Suprapubic skin (tissue), 4 donors: ENCODE results near the gene C10orf67. TPM values are rescaled to one million over a fixed set of nuclear protein-coding genes. Genes with fewer than 3 reads are reported as not detected.

Source experiments
- DNase-seq, 2 donors: peaks; one replicate each; pipeline ENCODE4 v3.0.0-alpha.2; 2019; ENCODE audit warnings: low spot score in 2 of 2
- H3K27ac ChIP-seq: fragments of 200-600 bp; sonication (generic); one replicate; pipeline ENCODE4 v1.5.1; 2019
- H3K27me3 ChIP-seq: fragments of 200-600 bp; sonication (generic); one replicate; pipeline ENCODE4 v1.5.1; 2019
- H3K36me3 ChIP-seq: fragments of 200-600 bp; sonication (generic); one replicate; pipeline ENCODE4 v1.5.1; 2019
- H3K4me1 ChIP-seq: fragments of 200-600 bp; sonication (generic); one replicate; pipeline ENCODE4 v1.5.1; 2019
- H3K4me3 ChIP-seq: fragments of 200-600 bp; sonication (generic); one replicate; pipeline ENCODE4 v1.5.1; 2019; ENCODE audit warnings: mild to moderate bottlenecking
- H3K9me3 ChIP-seq: fragments of 200-600 bp; sonication (generic); one replicate; pipeline ENCODE4 v1.5.1; 2019
- CTCF ChIP-seq, 2 donors: fragments of 200-600 bp in 1 of 2; fragments of 450-650 bp in 1 of 2; sonication (generic) in 1 of 2; IDR thresholded peaks; one replicate each; pipeline ENCODE4 v1.5.1; 2016 to 2019; ENCODE audit warnings: antibody characterized with exemption in 2 of 2, mild to moderate bottlenecking in 1 of 2, moderate library complexity in 1 of 2
- EP300 ChIP-seq: sonication (generic); formaldehyde crosslinking; IDR thresholded peaks from one replicate; pipeline ENCODE4 v1.6.1; 2017; ENCODE audit warnings: antibody characterized with exemption
- POLR2A ChIP-seq, 2 donors: fragments of 450-650 bp; IDR thresholded peaks; one replicate each; pipeline ENCODE4 v1.6.1; 2017; ENCODE audit warnings: antibody characterized with exemption in 2 of 2, mild to moderate bottlenecking in 2 of 2, moderate library complexity in 2 of 2
- POLR2AphosphoS5 ChIP-seq, 3 donors: sonication (generic); formaldehyde crosslinking; IDR thresholded peaks; one replicate each; pipeline ENCODE4 v1.6.1; 2017; ENCODE audit warnings: antibody characterized with exemption in 3 of 3
- WGBS: methylation state at CpG from one replicate; pipeline ENCODE4 v1.1.5; 2018; 5-methylcytosine and 5-hydroxymethylcytosine counted together
- total RNA-seq, 4 donors: library from RNA; depleted of rRNA; stranded (reverse); fragments of >200 nt; gene quantifications; one replicate each; pipeline ENCODE4 v1.1.0, GENCODE V29; 2016

The C10orf67 gene
- total RNA-seq, 4 donors from 2014 or later, result 0.93 to 1.5 (median 1.5) TPM

GRCh38 chr10:23318359-23318758 is 26.2 kb downstream of the C10orf67 start:
- no peaks in the 10 kb centered on the region for H3K9me3 ChIP-seq
- no peaks in the 10 kb centered on the region for H3K36me3 ChIP-seq
- no peaks in the 10 kb centered on the region for H3K27me3 ChIP-seq
- TF ChIP-seq POLR2AphosphoS5 (IDR thresholded peaks at IDR 0.05), result no peak
- no peak for TF ChIP-seq CTCF (IDR thresholded peaks at IDR 0.05)
- no peak for TF ChIP-seq EP300
- no peak for TF ChIP-seq POLR2A (IDR thresholded peaks at IDR 0.05)
- H3K4me3 ChIP-seq, result no peak overlapping the region
- no peak for DNase-seq
- H3K4me1 ChIP-seq, result no peaks in the 10 kb centered on the region
- WGBS, result 65% methylated on average over 3 of the region's 3 CpGs
- no peak overlapping the region for H3K27ac ChIP-seq

- TF ChIP-seq CTCF (IDR thresholded peaks at IDR 0.05) (no peak), POLR2AphosphoS5 (IDR thresholded peaks at IDR 0.05) (no peak), EP300 (no peak), POLR2A (IDR thresholded peaks at IDR 0.05) (no peak)
- Histone ChIP-seq H3K4me1 (no peaks in the 10 kb centered on the region), H3K9me3 (no peaks in the 10 kb centered on the region), H3K27ac (no peak overlapping the region), H3K36me3 (no peaks in the 10 kb centered on the region), H3K4me3 (no peak overlapping the region), H3K27me3 (no peaks in the 10 kb centered on the region)
- no peak for DNase-seq
- 89% methylated on average over 3 of the region's 3 CpGs for WGBS
These were observed 27.2 kb downstream of the C10orf67 start for GRCh38 chr10:23317416-23317815.

- DNase-seq, result no peak
- TF ChIP-seq POLR2A (IDR thresholded peaks at IDR 0.05), result no peak
- TF ChIP-seq POLR2AphosphoS5 (IDR thresholded peaks at IDR 0.05), result no peak
- TF ChIP-seq EP300, result no peak
- TF ChIP-seq CTCF (IDR thresholded peaks at IDR 0.05), result no peak
- no peaks in the 10 kb centered on the region for H3K27me3 ChIP-seq
- no peaks in the 10 kb centered on the region for H3K4me1 ChIP-seq
- no peaks in the 10 kb centered on the region for H3K9me3 ChIP-seq
- no peak overlapping the region for H3K27ac ChIP-seq
- 80% methylated on average over 6 of the region's 6 CpGs for WGBS
- no peak overlapping the region for H3K4me3 ChIP-seq
- no peaks in the 10 kb centered on the region for H3K36me3 ChIP-seq
These were observed 28.2 kb downstream of the C10orf67 start for GRCh38 chr10:23316406-23316805.

- DNase-seq, result no peak
- Histone ChIP-seq H3K27ac (no peak overlapping the region), H3K4me3 (no peak overlapping the region), H3K27me3 (no peaks in the 10 kb centered on the region), H3K9me3 (no peaks in the 10 kb centered on the region), H3K36me3 (no peaks in the 10 kb centered on the region), H3K4me1 (no peaks in the 10 kb centered on the region)
- TF ChIP-seq POLR2A (IDR thresholded peaks at IDR 0.05) (no peak), CTCF (IDR thresholded peaks at IDR 0.05) (no peak), POLR2AphosphoS5 (IDR thresholded peaks at IDR 0.05) (no peak), EP300 (no peak)
- WGBS, result 92% methylated on average over 2 of the region's 3 CpGs
These were observed 28.6 kb downstream of the C10orf67 start for GRCh38 chr10:23315966-23316365.

- no peaks in the 10 kb centered on the region for H3K36me3 ChIP-seq
- no peaks in the 10 kb centered on the region for H3K4me1 ChIP-seq
- no peaks in the 10 kb centered on the region for H3K27me3 ChIP-seq
- no peak for DNase-seq
- TF ChIP-seq POLR2A (IDR thresholded peaks at IDR 0.05) (no peak), EP300 (no peak), CTCF (IDR thresholded peaks at IDR 0.05) (peak; percentile 44 to 52), POLR2AphosphoS5 (IDR thresholded peaks at IDR 0.05) (no peak)
- under 1% methylated on average over 3 of the region's 3 CpGs for WGBS
- no peaks in the 10 kb centered on the region for H3K9me3 ChIP-seq
- no peak overlapping the region for H3K27ac ChIP-seq
- no peak overlapping the region for H3K4me3 ChIP-seq
These were observed 29.8 kb downstream of the C10orf67 start for GRCh38 chr10:23314835-23315239.
